Naive thymus-derived CD8-positive, alpha-beta T cell (primary cell): ENCODE measurements around the gene SAMD14. TPM values are rescaled to one million over a fixed set of nuclear protein-coding genes. Genes with fewer than 3 reads are reported as not detected.
A peak's percentile ranks its signal among the peaks of the same experiment; 100 is the strongest.

Experiments
- ATAC-seq, 2 donors: fragments of 150-1000 bp; cut with Tn5 transposase in 1 of 2; sonication (Bioruptor Pico), chemical (Tn5 transposase) in 1 of 2; 1 replicate in 1 of 2; 2 replicates in 1 of 2; pipeline ENCODE4 v1.10.0; 2021; ENCODE audit warnings: mild to moderate bottlenecking in 2 of 2, moderate library complexity in 2 of 2
- POLR2A ChIA-PET: fragments of 350-600 bp; sonication (Branson Sonifier 250); formaldehyde crosslinking; loops from one replicate; lab custom pipeline; 2021; ENCODE audit warnings: antibody characterized with exemption; lab: Charles Lee
- DNase-seq, 10 donors: peaks; one replicate each; pipeline versions ENCODE4 v3.0.0 to v3.0.0-alpha.2; 2020 to 2022
- H3K27ac Mint-ChIP-seq, 10 donors: one replicate each; pipeline ENCODE4 v1.8.0; 2020 to 2022; ENCODE audit warnings: mild to moderate bottlenecking in 10 of 10, mixed read lengths in 10 of 10, moderate library complexity in 4 of 10, inconsistent platforms in 1 of 10
- H3K27me3 Mint-ChIP-seq, 5 donors: one replicate each; pipeline ENCODE4 v1.8.0; 2021 to 2022; ENCODE audit warnings: mixed read lengths in 5 of 5
- H3K36me3 Mint-ChIP-seq, 3 donors: one replicate each; pipeline ENCODE4 v1.8.0; 2020 to 2022; ENCODE audit warnings: mixed read lengths in 3 of 3, mild to moderate bottlenecking in 2 of 3, inconsistent platforms in 1 of 3
- H3K4me1 Mint-ChIP-seq, 4 donors: one replicate each; pipeline ENCODE4 v1.8.0; 2021 to 2022; ENCODE audit warnings: mixed read lengths in 4 of 4
- H3K4me3 Mint-ChIP-seq, 10 donors: one replicate each; pipeline ENCODE4 v1.8.0; 2020 to 2022; ENCODE audit warnings: mild to moderate bottlenecking in 10 of 10, mixed read lengths in 10 of 10, moderate library complexity in 6 of 10, inconsistent platforms in 1 of 10
- H3K9me3 Mint-ChIP-seq, 9 donors: one replicate each; pipeline ENCODE4 v1.8.0; 2020 to 2022; ENCODE audit warnings: mixed read lengths in 9 of 9, mild to moderate bottlenecking in 3 of 9, inconsistent platforms in 1 of 9, moderate library complexity in 1 of 9
- polyA plus RNA-seq, 3 donors: library from polyadenylated mRNA; unstranded; fragments of 300-500 nt; fragmentation: Illumina TruSeq; gene quantifications; one replicate each; pipeline ENCODE4 v1.2.3, GENCODE V29; 2021
- total RNA-seq, 8 experiments: library from RNA in 2 of 8; stranded (reverse) in 2 of 8; gene quantifications; one replicate each; pipeline ENCODE4 v1.2.3 and lab custom pipeline; 2021 to 2026

SAMD14 gene
- total and polyA plus RNA-seq, 5 experiments from 2014 or later = 0.30 TPM; not detected in 4

GRCh38 chr17:50151937-50152547 lies 22.1 kb upstream of the SAMD14 start:
- H3K9me3 Mint-ChIP-seq = no peaks in the 10 kb centered on the region
- POLR2A ChIA-PET = interaction anchor here (0.5 to 7.8 kb wide), 11 partner anchors 9 to 452 kb away, joined by 3 to 90 read pairs (median 4); no protein-coding TSS in a partner anchor
- peaks cover 13 to 53% (median 47%) of the 10 kb centered on the region in 4 donors for H3K4me1 Mint-ChIP-seq
- peak overlapping the region; percentile 81 to 93 (median 88) for H3K4me3 Mint-ChIP-seq
- no peaks in the 10 kb centered on the region for H3K27me3 Mint-ChIP-seq
- DNase-seq = peak in 4 of 10 donors; percentile 46 to 64 (median 52)
- ATAC-seq = peak; percentile 12 to 22
- peaks cover 0 to 2% (median 0%) of the 10 kb centered on the region in 3 donors for H3K36me3 Mint-ChIP-seq
- H3K27ac Mint-ChIP-seq = peak overlapping the region; percentile 66 to 95 (median 91)

- POLR2A ChIA-PET = interaction anchor here (0.5 to 7.8 kb wide), 12 partner anchors 10 to 946 kb away, joined by 3 to 90 read pairs (median 4); partner anchors contain the start of gene XYLT2
- H3K36me3 Mint-ChIP-seq = peaks cover 0 to 3% (median 0%) of the 10 kb centered on the region in 3 donors
- DNase-seq = peak; percentile 69 to 89 (median 79)
- H3K4me1 Mint-ChIP-seq = peaks cover 15 to 60% (median 54%) of the 10 kb centered on the region in 4 donors
- no peaks in the 10 kb centered on the region for H3K27me3 Mint-ChIP-seq
- H3K27ac Mint-ChIP-seq = peak overlapping the region; percentile 66 to 95 (median 91)
- H3K9me3 Mint-ChIP-seq = no peaks in the 10 kb centered on the region
- peak overlapping the region; percentile 81 to 93 (median 88) for H3K4me3 Mint-ChIP-seq
- ATAC-seq = peak; percentile 66 to 72
These were observed 21.3 kb upstream of the SAMD14 start for GRCh38 chr17:50151041-50151936.

- peaks cover 0 to 5% (median 0%) of the 10 kb centered on the region in 3 donors for H3K36me3 Mint-ChIP-seq
- H3K27me3 Mint-ChIP-seq = no peaks in the 10 kb centered on the region
- DNase-seq (no peak), ATAC-seq (peak; percentile 7 to 14)
- POLR2A ChIA-PET = interaction anchor here (0.6 to 7.8 kb wide), 9 partner anchors 9 to 947 kb away, joined by 3 to 90 read pairs (median 4); partner anchors contain the start of gene XYLT2
- no peaks in the 10 kb centered on the region for H3K9me3 Mint-ChIP-seq
- H3K4me1 Mint-ChIP-seq = peaks cover 20 to 68% (median 62%) of the 10 kb centered on the region in 4 donors
- H3K27ac Mint-ChIP-seq = peak within 1 kb of the TSS; percentile 66 to 95 (median 91)
- H3K4me3 Mint-ChIP-seq = peak within 1 kb of the TSS; percentile 86 to 95 (median 90)
These were observed 20.5 kb upstream of the SAMD14 start, which contains the start of gene PPP1R9B for GRCh38 chr17:50150354-50151040. Gene PPP1R9B, minus strand, starts transcription at chr17:50150677. Its CDS starts 164 bp downstream, at chr17:50150513.

GRCh38 chr17:50149417-50150353 lies 19.7 kb upstream of the SAMD14 start:
- peak; percentile 49 to 72 (median 62) for DNase-seq
- Mint-ChIP-seq H3K9me3 (no peaks in the 10 kb centered on the region), H3K27ac (peak overlapping the region in 8 of 10 donors; percentile 73 to 95 (median 90)), H3K36me3 (peaks cover 0 to 13% (median 0%) of the 10 kb centered on the region in 3 donors), H3K4me3 (peak overlapping the region; percentile 80 to 95 (median 90)), H3K27me3 (no peaks in the 10 kb centered on the region), H3K4me1 (peaks cover 25 to 69% (median 61%) of the 10 kb centered on the region in 4 donors)
- ATAC-seq = peak; percentile 34 to 46
- POLR2A ChIA-PET = interaction anchor here (0.5 to 7.8 kb wide), 13 partner anchors 9 to 56 kb away, joined by 3 to 90 read pairs (median 6); partner anchors contain the start of gene SGCA

GRCh38 chr17:50149091-50149416 lies 19.1 kb upstream of the SAMD14 start:
- Mint-ChIP-seq H3K27ac (peak overlapping the region in 9 of 10 donors; percentile 25 to 95 (median 90)), H3K27me3 (no peaks in the 10 kb centered on the region), H3K36me3 (peaks cover 0 to 20% (median 0%) of the 10 kb centered on the region in 3 donors), H3K9me3 (no peaks in the 10 kb centered on the region), H3K4me1 (peaks cover 31 to 69% (median 61%) of the 10 kb centered on the region in 4 donors), H3K4me3 (peak overlapping the region; percentile 80 to 95 (median 90))
- POLR2A ChIA-PET = interaction anchor here (0.5 to 7.8 kb wide), 9 partner anchors 8 to 55 kb away, joined by 3 to 90 read pairs (median 8); partner anchors contain the start of gene SGCA
- DNase-seq (no peak), ATAC-seq (peak; percentile 7 to 9)

GRCh38 chr17:50148226-50149090 lies 18.5 kb upstream of the SAMD14 start:
- Mint-ChIP-seq H3K27ac (peak overlapping the region; percentile 59 to 95 (median 91)), H3K36me3 (peaks cover 0 to 23% (median 0%) of the 10 kb centered on the region in 3 donors), H3K27me3 (no peaks in the 10 kb centered on the region), H3K4me3 (peak overlapping the region; percentile 87 to 98 (median 95)), H3K4me1 (peaks cover 36 to 69% (median 63%) of the 10 kb centered on the region in 4 donors), H3K9me3 (no peaks in the 10 kb centered on the region)
- POLR2A ChIA-PET = interaction anchor here (0.5 to 7.8 kb wide), 13 partner anchors 7 to 54 kb away, joined by 3 to 90 read pairs (median 5); partner anchors contain the start of gene SGCA
- peak; percentile 10 to 15 for ATAC-seq
- DNase-seq = peak in 9 of 10 donors; percentile 44 to 82 (median 58)

GRCh38 chr17:50147841-50148225 lies 17.9 kb upstream of the SAMD14 start:
- Mint-ChIP-seq H3K9me3 (no peaks in the 10 kb centered on the region), H3K4me3 (peak overlapping the region; percentile 87 to 98 (median 95)), H3K27me3 (no peaks in the 10 kb centered on the region), H3K36me3 (peaks cover 0 to 28% (median 4%) of the 10 kb centered on the region in 3 donors), H3K4me1 (peaks cover 40 to 74% (median 67%) of the 10 kb centered on the region in 4 donors), H3K27ac (peak overlapping the region; percentile 81 to 97 (median 92))
- DNase-seq (no peak), ATAC-seq (no peak)
- POLR2A ChIA-PET = interaction anchor here (0.5 to 2.8 kb wide), 10 partner anchors 8 to 52 kb away, joined by 3 to 10 read pairs (median 6); partner anchors contain the start of gene SGCA

GRCh38 chr17:50146927-50147665 lies 17.1 kb upstream of the SAMD14 start:
- POLR2A ChIA-PET = interaction anchor here (0.8 to 2.8 kb wide), 8 partner anchors 8 to 31 kb away, joined by 3 to 10 read pairs (median 8); partner anchors contain the start of gene SGCA
- DNase-seq = no peak
- peaks cover 46 to 75% (median 68%) of the 10 kb centered on the region in 4 donors for H3K4me1 Mint-ChIP-seq
- H3K4me3 Mint-ChIP-seq = peak overlapping the region; percentile 87 to 98 (median 95)
- no peak for ATAC-seq
- peaks cover 0 to 34% (median 4%) of the 10 kb centered on the region in 3 donors for H3K36me3 Mint-ChIP-seq
- no peaks in the 10 kb centered on the region for H3K27me3 Mint-ChIP-seq
- H3K9me3 Mint-ChIP-seq = no peaks in the 10 kb centered on the region
- H3K27ac Mint-ChIP-seq = peak overlapping the region; percentile 89 to 97 (median 94)

- H3K27ac Mint-ChIP-seq = peak overlapping the region; percentile 83 to 97 (median 92)
- POLR2A ChIA-PET = interaction anchor here (0.8 to 2.2 kb wide), 3 partner anchors 9 to 32 kb away, joined by 3 to 9 read pairs (median 6); no protein-coding TSS in a partner anchor
- H3K36me3 Mint-ChIP-seq = peaks cover 0 to 41% (median 8%) of the 10 kb centered on the region in 3 donors
- peak overlapping the region; percentile 87 to 98 (median 95) for H3K4me3 Mint-ChIP-seq
- no peak for ATAC-seq
- H3K9me3 Mint-ChIP-seq = no peaks in the 10 kb centered on the region
- no peak for DNase-seq
- H3K4me1 Mint-ChIP-seq = peaks cover 49 to 75% (median 70%) of the 10 kb centered on the region in 4 donors
- H3K27me3 Mint-ChIP-seq = no peaks in the 10 kb centered on the region
These were observed 16.4 kb upstream of the SAMD14 start for GRCh38 chr17:50146230-50146926.
